HG03039 (cell line): ENCODE measurements around the gene CHST8.
"Not testable (repeated sequence)": the region's sequence is repeated elsewhere in the genome, so short reads cannot be mapped to it uniquely, and the experiment has no call there.

Source experiments
- ATAC-seq: cut with Tn5 transposase; IDR thresholded peaks from one replicate; pipeline ENCODE4 v1.9.1; 2021; ENCODE audit warnings: mild to moderate bottlenecking, moderate library complexity; ENCODE audit not compliant: unreplicated experiment

CHST8 gene

DNA sequence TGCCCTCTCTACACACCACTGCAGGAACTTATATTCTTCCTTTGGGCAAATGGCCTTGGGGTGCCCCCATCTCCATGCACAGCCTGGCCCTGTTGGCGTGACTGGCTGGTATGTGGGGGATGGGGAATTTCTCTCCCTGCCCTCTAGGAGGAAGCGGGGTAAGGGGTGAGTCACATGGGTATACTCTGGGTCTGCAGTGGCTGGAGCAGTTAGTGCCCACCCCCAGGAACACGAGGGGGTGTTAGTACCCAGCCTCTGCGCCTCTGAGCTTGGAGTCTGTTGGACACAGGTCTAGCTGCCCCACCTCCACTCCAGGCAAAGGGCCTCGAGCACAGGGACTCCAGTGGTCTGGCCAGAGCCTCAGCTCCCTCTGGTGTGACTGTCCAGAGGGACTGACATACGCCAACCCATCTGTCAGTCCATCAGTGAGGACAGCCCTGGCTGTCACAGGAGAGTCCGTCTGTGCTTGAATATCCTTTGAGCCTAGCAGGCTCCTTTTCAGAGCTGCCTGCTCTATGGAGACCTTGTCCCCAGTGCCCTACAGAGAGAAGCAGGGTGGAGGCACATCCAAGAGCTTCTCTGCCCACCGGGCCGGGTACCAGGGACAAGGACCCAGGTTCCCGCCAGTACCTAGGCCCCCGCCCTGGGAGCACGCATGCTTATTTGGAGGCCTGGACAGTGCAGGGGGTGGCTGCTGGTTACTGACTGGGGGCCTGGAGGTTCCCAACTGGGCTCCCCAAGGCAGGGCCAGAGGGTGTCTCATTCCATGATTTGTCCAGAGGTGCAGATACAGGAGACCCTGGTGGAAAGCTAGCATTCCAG is 66.6 kb downstream of the CHST8 start:
- ATAC-seq = no peak

GRCh38 chr19:33689138-33689746 is 67.5 kb downstream of the CHST8 start:
- no peak for ATAC-seq

DNA sequence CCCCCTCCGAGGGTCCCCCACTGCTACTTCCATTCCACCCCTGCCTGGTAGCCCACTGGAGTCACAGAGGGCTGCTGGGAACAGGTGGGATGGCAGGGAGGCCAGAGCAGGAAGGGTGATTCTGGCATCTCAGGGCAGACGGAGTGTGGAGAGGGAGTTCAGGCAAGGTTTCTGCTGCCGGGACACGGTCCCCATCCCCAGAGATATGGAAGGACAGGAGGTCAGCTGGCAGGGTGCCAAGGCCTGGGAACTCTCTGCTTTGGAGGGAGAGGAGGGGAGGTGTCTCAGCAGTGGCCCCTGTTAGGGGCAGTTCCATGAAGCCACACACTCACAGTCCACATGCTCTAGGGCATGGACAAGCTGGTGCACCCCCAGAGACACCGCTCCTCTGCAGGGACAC is 68.1 kb downstream of the CHST8 start:
- ATAC-seq = no peak

GRCh38 chr19:33690378-33691029 is 68.8 kb downstream of the CHST8 start:
- no peak for ATAC-seq

DNA sequence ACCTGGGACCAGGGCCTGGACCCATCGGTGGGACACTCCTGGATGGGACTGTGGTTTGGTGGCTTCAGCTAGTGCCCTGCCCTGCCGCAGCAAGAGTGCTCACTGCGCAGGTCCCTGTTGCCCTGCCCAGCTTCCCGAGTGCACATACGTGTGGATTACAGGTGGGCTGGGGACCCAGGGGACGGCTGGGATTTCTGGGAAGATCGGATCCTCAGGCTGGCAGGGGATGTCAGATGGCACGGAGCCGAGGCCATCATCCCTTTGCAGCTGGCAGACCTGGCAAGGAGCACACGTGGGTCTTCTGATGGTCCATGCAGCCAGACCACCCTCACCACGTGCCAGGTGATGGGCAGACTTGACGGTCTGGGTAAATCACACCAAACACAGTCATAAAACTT is 69.3 kb downstream of the CHST8 start:
- no peak for ATAC-seq

DNA sequence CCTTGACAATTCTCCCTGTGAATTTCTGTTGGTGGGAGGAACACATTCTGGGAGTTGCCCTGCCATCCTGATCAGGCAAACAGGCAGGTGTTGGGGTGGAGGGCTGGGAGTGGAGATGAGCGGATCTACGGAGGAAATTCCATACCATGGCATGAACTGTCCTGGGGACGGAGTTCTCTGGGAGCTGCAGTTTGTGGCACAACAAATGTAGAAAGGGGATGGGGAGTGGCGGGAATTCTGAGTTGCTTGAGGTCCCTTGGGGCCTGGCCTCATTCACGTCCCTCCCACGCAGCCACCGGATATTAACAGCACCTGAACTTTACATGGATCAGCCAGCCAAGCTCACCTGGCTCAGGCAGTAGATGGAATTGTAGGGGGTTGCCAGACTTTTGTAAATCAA is 70.0 kb downstream of the CHST8 start:
- no peak for ATAC-seq

- ATAC-seq = no peak
Measured at GRCh38 chr19:33693678-33694077, 71.9 kb downstream of the CHST8 start.

- not testable (repeated sequence) for ATAC-seq
Measured at GRCh38 chr19:33695547-33695946, 73.8 kb downstream of the CHST8 start.

- no peak for ATAC-seq
Measured at GRCh38 chr19:33697766-33698165, 76.0 kb downstream of the CHST8 start.

GRCh38 chr19:33698576-33699435 is 77.1 kb downstream of the CHST8 start:
- no peak for ATAC-seq

DNA sequence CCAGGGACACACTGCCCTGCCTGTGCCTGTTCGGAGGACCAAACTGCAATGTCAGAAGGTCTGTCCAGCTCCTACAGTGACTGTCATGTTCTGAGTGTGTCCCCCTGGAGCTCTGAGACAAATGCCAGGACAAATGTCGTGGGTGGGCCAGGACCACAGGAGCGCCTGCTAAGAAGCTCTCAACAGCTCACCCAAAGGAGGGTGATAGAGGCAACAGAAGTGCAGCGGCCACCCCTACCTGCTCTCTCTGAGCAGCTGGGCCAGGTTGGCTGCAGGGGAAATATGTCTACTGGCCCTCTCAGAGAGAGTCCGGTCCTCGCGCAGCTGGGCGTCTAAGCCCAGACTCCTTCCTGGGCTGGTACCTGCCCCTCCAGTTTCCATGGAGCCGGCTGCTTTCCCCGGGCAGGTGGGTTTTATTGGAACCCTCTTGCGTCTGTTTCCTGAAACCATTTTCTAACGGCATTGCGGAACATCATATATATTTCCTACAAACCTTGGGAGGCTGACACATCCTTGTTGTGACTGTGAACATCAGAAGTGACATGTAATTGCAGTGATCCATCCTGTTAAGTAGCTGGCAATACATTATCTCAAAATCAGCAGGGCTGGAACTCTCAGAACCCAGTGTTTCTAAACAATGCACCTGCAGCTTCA is 78.1 kb downstream of the CHST8 start:
- ATAC-seq = no peak

DNA sequence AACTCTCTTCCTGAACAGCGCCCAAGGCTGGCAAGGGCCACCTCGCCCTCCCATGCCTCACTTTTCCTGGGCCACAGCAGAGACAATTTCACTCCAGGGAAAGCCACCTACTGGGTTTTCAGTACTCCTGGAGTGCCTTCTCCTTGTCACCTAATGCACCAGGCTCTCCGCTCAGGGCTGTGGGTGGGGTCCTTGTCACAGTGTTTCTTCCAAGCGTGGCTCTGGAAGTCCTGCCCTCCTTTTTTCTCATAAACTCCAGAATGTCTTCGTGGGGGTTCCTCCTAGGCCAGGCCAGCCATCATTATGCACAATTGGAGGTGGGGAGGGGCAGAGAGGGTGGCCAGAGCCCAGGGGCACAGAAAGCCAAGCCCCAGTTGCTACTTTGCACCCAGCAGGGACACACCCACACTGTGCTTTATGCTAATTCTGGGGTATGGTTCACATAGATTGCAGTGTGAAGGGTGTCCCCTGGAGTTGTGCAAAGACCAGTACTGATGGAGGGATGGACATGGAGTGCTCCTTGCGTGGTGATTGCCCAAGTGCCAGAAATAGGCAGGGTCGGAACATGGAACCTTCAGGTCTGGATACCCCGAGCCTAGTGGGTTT is 78.8 kb downstream of the CHST8 start:
- no peak for ATAC-seq

DNA sequence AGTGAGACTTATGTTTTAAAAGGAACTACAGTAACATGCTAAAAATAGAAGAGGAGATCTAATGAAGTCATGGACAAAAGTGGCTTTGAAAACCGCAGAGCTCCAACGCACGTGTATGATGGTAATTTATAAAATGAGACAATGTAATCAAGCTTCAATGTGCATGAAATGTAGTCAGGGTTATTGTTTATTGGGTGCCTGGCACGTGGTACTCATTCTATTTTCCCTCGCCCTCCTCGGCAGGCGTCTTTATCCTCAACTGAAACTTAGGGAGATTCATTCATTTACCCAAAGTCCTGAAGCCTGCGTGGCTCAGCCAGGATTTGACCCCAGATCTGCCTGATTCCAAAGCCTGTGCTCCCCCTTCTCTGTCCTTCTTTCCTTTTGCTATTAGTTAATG is 79.8 kb downstream of the CHST8 start:
- no peak for ATAC-seq

DNA sequence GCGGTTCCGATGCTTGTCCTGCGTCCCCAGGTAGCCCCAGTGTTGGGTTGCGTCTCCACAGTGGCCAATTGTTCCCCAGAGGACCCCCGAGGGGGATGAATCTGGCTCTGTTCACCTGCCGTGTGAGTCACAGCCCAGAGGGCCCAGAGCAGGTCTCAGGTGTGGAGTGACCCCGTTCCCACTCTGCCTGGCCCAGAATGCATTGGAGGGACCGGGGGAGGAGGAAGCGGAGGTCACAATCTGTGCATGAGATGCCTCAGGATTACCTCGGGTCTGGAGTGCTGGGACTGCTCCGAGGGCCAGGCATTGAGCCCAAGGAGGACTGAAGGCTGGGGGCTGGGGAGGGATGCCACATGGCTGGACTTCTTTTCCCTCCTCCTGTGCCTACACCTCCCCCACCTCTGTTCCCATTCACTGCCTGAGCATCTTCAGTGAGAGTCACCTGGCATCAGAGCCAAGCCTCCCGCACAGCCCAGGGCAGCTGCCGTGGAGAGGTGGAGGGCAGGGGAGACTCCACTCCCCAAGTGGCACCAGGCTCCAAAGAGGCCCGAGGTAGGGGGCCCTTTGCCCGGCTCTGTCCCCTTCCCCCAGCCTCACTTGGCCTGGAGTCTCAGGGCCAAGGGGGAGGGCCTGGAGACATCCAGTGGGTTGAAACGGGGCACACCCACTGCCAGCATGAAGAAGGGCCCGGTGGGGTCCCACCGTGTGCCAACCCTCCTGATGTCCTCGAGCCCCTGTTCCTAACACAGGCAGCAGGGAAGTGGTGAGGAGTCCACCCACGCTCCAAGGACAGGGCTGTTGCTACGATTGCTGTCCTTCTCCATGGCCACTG is 81.1 kb downstream of the CHST8 start:
- no peak for ATAC-seq

DNA sequence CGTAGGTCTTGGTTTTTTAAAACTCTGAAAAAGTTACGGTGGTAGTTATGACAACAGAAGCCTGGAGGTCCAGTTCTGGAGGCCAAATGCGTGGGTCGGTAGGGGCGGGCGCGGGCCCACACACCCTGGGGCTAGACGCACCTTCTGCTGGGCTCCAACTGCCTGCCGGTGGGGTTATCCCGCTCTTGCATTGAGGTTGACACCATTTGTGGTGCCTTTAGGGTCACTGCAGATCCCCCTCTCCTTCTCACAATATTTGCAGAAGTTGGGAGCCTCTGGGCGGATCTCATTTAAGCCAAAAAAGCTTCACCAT is 81.6 kb downstream of the CHST8 start:
- ATAC-seq = no peak

DNA sequence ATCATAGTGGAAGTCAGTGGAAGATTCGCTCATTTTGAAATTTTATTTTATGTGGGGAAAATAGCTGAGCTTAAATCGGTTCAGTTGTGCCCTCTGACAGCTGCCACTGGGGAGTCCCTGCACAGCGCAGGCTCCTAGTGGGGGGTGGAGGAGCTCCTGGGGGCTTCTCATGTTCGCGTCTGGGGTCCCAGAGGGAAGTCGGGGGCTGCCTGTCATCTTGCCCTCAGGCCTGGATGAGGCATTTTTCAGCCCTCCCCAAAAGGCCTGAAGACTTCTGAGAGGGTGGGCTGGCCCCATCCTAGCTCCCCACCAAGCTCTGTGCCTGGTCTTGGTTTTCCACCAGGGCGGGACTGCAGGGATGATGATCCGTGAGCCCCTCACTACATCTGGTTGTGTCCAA is 82.1 kb downstream of the CHST8 start:
- ATAC-seq = no peak

- ATAC-seq = no peak
Measured at GRCh38 chr19:33704271-33704670, 82.5 kb downstream of the CHST8 start.

DNA sequence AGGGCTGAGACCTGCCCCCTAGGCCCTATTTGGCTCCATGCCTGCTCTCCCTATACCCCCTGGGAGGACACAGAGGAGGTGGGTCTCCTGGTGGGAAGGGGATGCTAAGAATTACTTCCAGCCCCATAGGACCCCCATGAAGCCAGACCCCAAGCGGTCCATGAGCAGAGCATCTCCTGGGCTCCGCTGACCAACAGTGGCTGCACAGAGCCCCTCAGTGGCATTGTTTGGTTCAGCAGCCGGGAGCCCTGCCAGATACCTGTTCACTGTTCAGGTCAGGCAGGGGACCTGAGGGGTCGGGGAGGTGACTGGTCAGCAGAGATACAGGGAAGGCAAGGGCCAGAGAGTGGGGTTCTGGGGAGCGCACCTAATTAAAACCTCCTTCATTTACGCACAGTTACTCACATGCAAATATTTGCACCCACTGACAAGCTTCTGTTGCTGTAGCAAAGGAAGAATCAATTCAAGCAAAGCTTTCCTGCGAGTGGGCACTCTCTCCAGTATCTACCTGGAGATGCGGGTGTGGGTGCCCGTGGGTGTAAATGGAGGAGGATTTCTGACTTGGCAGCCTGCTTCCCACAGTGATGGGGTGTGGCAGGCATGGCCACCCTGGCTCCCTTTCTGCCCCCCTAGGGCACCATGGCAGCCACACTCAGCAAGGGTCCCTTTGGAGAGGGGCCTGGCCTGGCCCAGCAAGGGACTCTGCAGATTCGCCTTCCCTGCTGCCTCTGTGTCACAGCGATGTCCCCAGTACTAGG is 83.5 kb downstream of the CHST8 start:
- ATAC-seq = no peak

- no peak for ATAC-seq
Measured at GRCh38 chr19:33705860-33706259, 84.1 kb downstream of the CHST8 start.
